Fibroblast of lung (primary cell): ENCODE data around the gene FGFR2. TPM values are rescaled to one million over a fixed set of nuclear protein-coding genes. Genes with fewer than 3 reads are reported as not detected.

ENCODE experiments used
- DNase-seq, 2 donors: peaks; one replicate each; pipeline versions ENCODE4 v3.0.0 to v3.0.0-alpha.2; 2010; ENCODE audit warnings: low read depth in 2 of 2
- H2AFZ ChIP-seq: 2 replicates; pipeline ENCODE4 v1.5.1; 2012; ENCODE audit warnings: low read length, control low read depth, inconsistent platforms
- H3K27ac ChIP-seq: 2 replicates; pipeline ENCODE4 v1.5.1; 2011; ENCODE audit warnings: low read length, control low read depth; ENCODE audit not compliant: insufficient read depth
- H3K27me3 ChIP-seq: 2 replicates; pipeline ENCODE4 v1.5.1; 2011; ENCODE audit warnings: mild to moderate bottlenecking, low read length; ENCODE audit not compliant: control insufficient read depth, insufficient read depth
- H3K36me3 ChIP-seq: 2 replicates; pipeline ENCODE4 v1.5.1; 2011; ENCODE audit warnings: low read length; ENCODE audit not compliant: control insufficient read depth, insufficient read depth
- H3K4me1 ChIP-seq: 2 replicates; pipeline ENCODE4 v1.5.1; 2011; ENCODE audit warnings: low read length; ENCODE audit not compliant: control insufficient read depth, insufficient read depth; ENCODE audit errors: extremely low read depth
- H3K4me2 ChIP-seq: 2 replicates; pipeline ENCODE4 v1.5.1; 2011; ENCODE audit warnings: low read length, control low read depth; ENCODE audit not compliant: insufficient read depth; ENCODE audit errors: extremely low read depth
- H3K4me3 ChIP-seq, 4 experiments: fragments of 200-600 bp in 1 of 4; sonication (generic) in 1 of 4; replicated peaks in 1 of 4; 2 replicates each; pipeline ENCODE4 v1.5.1; 2011 to 2016; ENCODE audit warnings: low read length in 4 of 4, low read depth in 3 of 4, mild to moderate bottlenecking in 3 of 4, control low read depth in 2 of 4, inconsistent platforms in 1 of 4, mixed read lengths in 1 of 4; ENCODE audit not compliant: insufficient read depth in 1 of 4; ENCODE audit errors: control extremely low read depth in 1 of 4
- H3K79me2 ChIP-seq: 2 replicates; pipeline ENCODE4 v1.5.1; 2012; ENCODE audit warnings: mild to moderate bottlenecking, low read length, inconsistent platforms; ENCODE audit not compliant: control insufficient read depth, insufficient read depth
- H3K9ac ChIP-seq: 2 replicates; pipeline ENCODE4 v1.5.1; 2011; ENCODE audit warnings: mild to moderate bottlenecking, low read length, control low read depth; ENCODE audit not compliant: insufficient read depth
- H3K9me3 ChIP-seq: 2 replicates; pipeline ENCODE4 v1.5.1; 2012; ENCODE audit warnings: low read depth, low read length; ENCODE audit not compliant: control insufficient read depth, insufficient read depth
- H4K20me1 ChIP-seq: 2 replicates; pipeline ENCODE4 v1.5.1; 2011; ENCODE audit warnings: low read length; ENCODE audit not compliant: control insufficient read depth, insufficient read depth; ENCODE audit errors: extremely low read depth
- EZH2 ChIP-seq: IDR thresholded peaks from 2 replicates; pipeline ENCODE4 v1.5.1; 2012; ENCODE audit warnings: low read length, control low read depth, mild to moderate bottlenecking; ENCODE audit errors: missing control alignments
- polyA plus RNA-seq, 2 donors: library from polyadenylated mRNA; depleted of rRNA in 1 of 2; stranded (reverse) in 1 of 2; unstranded in 1 of 2; fragments of >200 nt; gene quantifications; 2 replicates each; pipeline ENCODE4 v1.2.1, GENCODE V29; 2011 to 2012; ENCODE audit warnings: missing spikeins in 1 of 2
- total RNA-seq: library from RNA; depleted of rRNA; stranded (reverse); fragments of >200 nt; gene quantifications from 2 replicates; pipeline ENCODE4 v1.2.1, GENCODE V29; 2014
- TF ChIP-seq, protein P1 (sequence below), 2 donors: IDR thresholded peaks in 1 of 2; conservative IDR thresholded peaks in 1 of 2; 1 replicate in 1 of 2; 2 replicates in 1 of 2; pipeline ENCODE4 v1.5.1; 2011 to 2012; ENCODE audit warnings: low read length in 2 of 2, control low read depth in 1 of 2, inconsistent platforms in 1 of 2, low read depth in 1 of 2, mild to moderate bottlenecking in 1 of 2

FGFR2 gene
- total and polyA plus RNA-seq, 2 donors (not counting 1 experiment from before 2014, with no cell fraction given): 0.10 to 0.17 TPM

GRCh38 chr10:121468726-121469125, 129.5 kb downstream of the FGFR2 start:
- Histone ChIP-seq H4K20me1 (no peaks in the 10 kb centered on the region), H3K4me1 (no peaks in the 10 kb centered on the region), H3K79me2 (no peaks in the 10 kb centered on the region), H3K27me3 (no peaks in the 10 kb centered on the region), H3K9ac (no peak overlapping the region), H3K4me2 (no peak overlapping the region), H3K36me3 (no peaks in the 10 kb centered on the region), H3K27ac (no peak overlapping the region), H3K4me3 (no peak overlapping the region), H3K9me3 (no peaks in the 10 kb centered on the region), H2AFZ (no peak overlapping the region)
- no peak for TF ChIP-seq EZH2
- TF ChIP-seq, protein P1, sequence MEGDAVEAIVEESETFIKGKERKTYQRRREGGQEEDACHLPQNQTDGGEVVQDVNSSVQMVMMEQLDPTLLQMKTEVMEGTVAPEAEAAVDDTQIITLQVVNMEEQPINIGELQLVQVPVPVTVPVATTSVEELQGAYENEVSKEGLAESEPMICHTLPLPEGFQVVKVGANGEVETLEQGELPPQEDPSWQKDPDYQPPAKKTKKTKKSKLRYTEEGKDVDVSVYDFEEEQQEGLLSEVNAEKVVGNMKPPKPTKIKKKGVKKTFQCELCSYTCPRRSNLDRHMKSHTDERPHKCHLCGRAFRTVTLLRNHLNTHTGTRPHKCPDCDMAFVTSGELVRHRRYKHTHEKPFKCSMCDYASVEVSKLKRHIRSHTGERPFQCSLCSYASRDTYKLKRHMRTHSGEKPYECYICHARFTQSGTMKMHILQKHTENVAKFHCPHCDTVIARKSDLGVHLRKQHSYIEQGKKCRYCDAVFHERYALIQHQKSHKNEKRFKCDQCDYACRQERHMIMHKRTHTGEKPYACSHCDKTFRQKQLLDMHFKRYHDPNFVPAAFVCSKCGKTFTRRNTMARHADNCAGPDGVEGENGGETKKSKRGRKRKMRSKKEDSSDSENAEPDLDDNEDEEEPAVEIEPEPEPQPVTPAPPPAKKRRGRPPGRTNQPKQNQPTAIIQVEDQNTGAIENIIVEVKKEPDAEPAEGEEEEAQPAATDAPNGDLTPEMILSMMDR (conservative IDR thresholded peaks at IDR 0.05 in 1 of 2, IDR thresholded peaks at IDR 0.05 in 1 of 2; ENCODE audit: low read depth in 1 of 2, low read length in 2 of 2): no peak
- no peak for DNase-seq

DNA sequence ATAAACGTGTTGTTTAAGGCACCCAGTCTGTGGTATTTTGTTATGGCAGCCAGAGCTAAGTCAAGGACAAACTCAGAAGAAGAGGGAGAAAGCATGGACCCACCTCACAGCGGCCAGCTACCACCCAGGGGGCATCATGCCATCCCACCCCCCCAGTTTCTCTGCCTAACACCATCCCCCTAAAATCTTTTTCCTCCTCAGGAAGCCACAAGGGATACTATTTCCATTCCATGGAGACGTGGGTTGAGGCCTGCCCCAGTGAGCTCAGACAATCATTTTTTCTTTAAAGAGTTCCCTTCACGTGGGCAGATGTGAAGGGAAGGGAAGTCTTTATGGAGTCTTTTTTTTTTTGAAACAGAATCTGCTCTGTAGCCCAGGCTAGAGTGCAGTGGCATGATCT, 131.8 kb downstream of the FGFR2 start:
- Histone ChIP-seq H3K4me3 (no peak overlapping the region), H3K4me2 (no peak overlapping the region), H4K20me1 (no peaks in the 10 kb centered on the region), H3K27me3 (no peaks in the 10 kb centered on the region), H3K79me2 (no peaks in the 10 kb centered on the region), H3K9ac (no peak overlapping the region), H3K27ac (no peak overlapping the region), H3K4me1 (no peaks in the 10 kb centered on the region), H2AFZ (no peak overlapping the region), H3K36me3 (no peaks in the 10 kb centered on the region), H3K9me3 (no peaks in the 10 kb centered on the region)
- no peak for TF ChIP-seq EZH2
- TF ChIP-seq, protein P1 (conservative IDR thresholded peaks at IDR 0.05 in 1 of 2, IDR thresholded peaks at IDR 0.05 in 1 of 2; ENCODE audit: low read depth in 1 of 2, low read length in 2 of 2): no peak
- no peak for DNase-seq

DNA sequence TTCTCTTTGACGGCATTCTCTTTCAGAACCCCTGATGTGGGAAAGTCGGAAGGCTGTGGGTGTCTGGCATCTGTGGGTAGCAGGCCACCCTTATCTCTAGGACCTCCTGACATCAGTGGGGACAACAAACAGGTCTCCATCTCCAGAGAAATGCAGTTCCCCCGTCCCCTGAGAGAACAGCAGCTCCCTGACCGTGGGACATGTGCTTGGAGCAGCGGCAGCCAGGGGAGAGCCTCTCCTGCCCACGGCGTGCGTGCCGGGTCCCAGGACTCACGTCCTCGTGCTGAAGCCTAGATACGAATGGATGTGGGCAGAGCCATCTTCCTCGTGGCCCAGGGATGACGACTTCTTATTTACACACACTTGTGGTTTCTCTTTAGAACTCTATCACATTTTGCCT, 133.0 kb downstream of the FGFR2 start:
- Histone ChIP-seq H3K9ac (no peak overlapping the region), H3K27ac (no peak overlapping the region), H3K4me1 (no peaks in the 10 kb centered on the region), H3K9me3 (no peaks in the 10 kb centered on the region), H3K36me3 (no peaks in the 10 kb centered on the region), H4K20me1 (no peaks in the 10 kb centered on the region), H3K4me3 (no peak overlapping the region), H3K4me2 (no peak overlapping the region), H3K27me3 (no peaks in the 10 kb centered on the region), H2AFZ (no peak overlapping the region), H3K79me2 (no peaks in the 10 kb centered on the region)
- DNase-seq: no peak
- TF ChIP-seq, protein P1 (conservative IDR thresholded peaks at IDR 0.05 in 1 of 2, IDR thresholded peaks at IDR 0.05 in 1 of 2; ENCODE audit: low read depth in 1 of 2, low read length in 2 of 2): no peak
- no peak for TF ChIP-seq EZH2
